ENCODE results near the gene EML1. TPM values are rescaled to one million over a fixed set of nuclear protein-coding genes. Genes with fewer than 3 reads are reported as not detected.

The EML1 gene
- polyA plus RNA-seq, 1 donor from 2014 or later: 21.7 TPM

- Histone ChIP-seq H3K9me3 (ENCODE audit: low read length) (no peaks in the 10 kb centered on the region), H3K27ac (ENCODE audit: low read length) (no peak overlapping the region), H4K20me1 (ENCODE audit: insufficient read depth) (no peaks in the 10 kb centered on the region), H3F3A (ENCODE audit: insufficient read depth, low read length, poor library complexity, severe bottlenecking) (peaks cover 6% of the 10 kb centered on the region), H3K79me2 (replicated peaks; ENCODE audit: insufficient read depth, low read length) (peaks cover 11% of the 10 kb centered on the region), H3K4me3 (ENCODE audit: low read length) (no peak overlapping the region), H3K27me3 (ENCODE audit: insufficient read depth, low read depth, low read length) (no peaks in the 10 kb centered on the region), H3K9me2 (ENCODE audit: insufficient read depth, low read length) (no peaks in the 10 kb centered on the region), H3K36me3 (ENCODE audit: insufficient read depth, low read length) (no peaks in the 10 kb centered on the region), H3K9ac (ENCODE audit: low read length) (no peak overlapping the region), H3K4me2 (ENCODE audit: low read length) (no peak overlapping the region), H2AFZ (ENCODE audit: low read depth, low read length) (no peak overlapping the region)
- TF ChIP-seq EZH2 (IDR thresholded peaks at IDR 0.05; ENCODE audit: borderline replicate concordance, insufficient read depth, low read length, poor library complexity, severe bottlenecking) (no peak), CTCF (IDR thresholded peaks at IDR 0.05; ENCODE audit: poor library complexity, severe bottlenecking) (no peak), RAD21 (conservative IDR thresholded peaks at IDR 0.05) (no peak), REST (IDR thresholded peaks at IDR 0.05; ENCODE audit: borderline replicate concordance) (no peak), SMC3 (conservative IDR thresholded peaks at IDR 0.05; ENCODE audit: poor library complexity) (no peak), MXI1 (conservative IDR thresholded peaks at IDR 0.05; ENCODE audit: poor library complexity, severe bottlenecking) (no peak), TAF1 (IDR thresholded peaks at IDR 0.05; ENCODE audit: low read depth) (no peak), EP300 (conservative IDR thresholded peaks at IDR 0.05; ENCODE audit: poor library complexity, severe bottlenecking) (no peak), POLR2AphosphoS5 (IDR thresholded peaks at IDR 0.05) (no peak)
These were observed 175.1 kb downstream of the EML1 start for GRCh38 chr14:99968191-99968920.

GRCh38 chr14:99968941-99969340 is 175.7 kb downstream of the EML1 start:
- H3K9me2 ChIP-seq (ENCODE audit: insufficient read depth, low read length): no peaks in the 10 kb centered on the region
- no peak overlapping the region for H3K4me3 ChIP-seq (ENCODE audit: low read length)
- no peak overlapping the region for H3K27ac ChIP-seq (ENCODE audit: low read length)
- no peak overlapping the region for H3K9ac ChIP-seq (ENCODE audit: low read length)
- peaks cover 17% of the 10 kb centered on the region for H3K79me2 ChIP-seq (replicated peaks; ENCODE audit: insufficient read depth, low read length)
- no peak overlapping the region for H3K4me2 ChIP-seq (ENCODE audit: low read length)
- no peak for TF ChIP-seq EP300 (conservative IDR thresholded peaks at IDR 0.05; ENCODE audit: poor library complexity, severe bottlenecking)
- no peak for TF ChIP-seq TAF1 (IDR thresholded peaks at IDR 0.05; ENCODE audit: low read depth)
- TF ChIP-seq REST (IDR thresholded peaks at IDR 0.05; ENCODE audit: borderline replicate concordance): no peak
- no peak for TF ChIP-seq MXI1 (conservative IDR thresholded peaks at IDR 0.05; ENCODE audit: poor library complexity, severe bottlenecking)
- TF ChIP-seq POLR2AphosphoS5 (IDR thresholded peaks at IDR 0.05): no peak
- no peak for TF ChIP-seq SMC3 (conservative IDR thresholded peaks at IDR 0.05; ENCODE audit: poor library complexity)
- no peak for TF ChIP-seq CTCF (IDR thresholded peaks at IDR 0.05; ENCODE audit: poor library complexity, severe bottlenecking)
- TF ChIP-seq RAD21 (conservative IDR thresholded peaks at IDR 0.05): no peak
- TF ChIP-seq EZH2 (IDR thresholded peaks at IDR 0.05; ENCODE audit: borderline replicate concordance, insufficient read depth, low read length, poor library complexity, severe bottlenecking): no peak
- no peaks in the 10 kb centered on the region for H3K27me3 ChIP-seq (ENCODE audit: insufficient read depth, low read depth, low read length)
- no peaks in the 10 kb centered on the region for H3K36me3 ChIP-seq (ENCODE audit: insufficient read depth, low read length)
- H4K20me1 ChIP-seq (ENCODE audit: insufficient read depth): no peaks in the 10 kb centered on the region
- no peaks in the 10 kb centered on the region for H3K9me3 ChIP-seq (ENCODE audit: low read length)
- H3F3A ChIP-seq (ENCODE audit: insufficient read depth, low read length, poor library complexity, severe bottlenecking): peaks cover 6% of the 10 kb centered on the region
- no peak overlapping the region for H2AFZ ChIP-seq (ENCODE audit: low read depth, low read length)

Measured in neural cell (in vitro differentiated cells).